ENCODE data around the gene DRC7. TPM values are rescaled to one million over a fixed set of nuclear protein-coding genes. Genes with fewer than 3 reads are reported as not detected.

The DRC7 gene
- polyA plus RNA-seq, 1 donor (not counting 4 experiments of a cell fraction or from before 2014, with no cell fraction given) = not detected

DNA sequence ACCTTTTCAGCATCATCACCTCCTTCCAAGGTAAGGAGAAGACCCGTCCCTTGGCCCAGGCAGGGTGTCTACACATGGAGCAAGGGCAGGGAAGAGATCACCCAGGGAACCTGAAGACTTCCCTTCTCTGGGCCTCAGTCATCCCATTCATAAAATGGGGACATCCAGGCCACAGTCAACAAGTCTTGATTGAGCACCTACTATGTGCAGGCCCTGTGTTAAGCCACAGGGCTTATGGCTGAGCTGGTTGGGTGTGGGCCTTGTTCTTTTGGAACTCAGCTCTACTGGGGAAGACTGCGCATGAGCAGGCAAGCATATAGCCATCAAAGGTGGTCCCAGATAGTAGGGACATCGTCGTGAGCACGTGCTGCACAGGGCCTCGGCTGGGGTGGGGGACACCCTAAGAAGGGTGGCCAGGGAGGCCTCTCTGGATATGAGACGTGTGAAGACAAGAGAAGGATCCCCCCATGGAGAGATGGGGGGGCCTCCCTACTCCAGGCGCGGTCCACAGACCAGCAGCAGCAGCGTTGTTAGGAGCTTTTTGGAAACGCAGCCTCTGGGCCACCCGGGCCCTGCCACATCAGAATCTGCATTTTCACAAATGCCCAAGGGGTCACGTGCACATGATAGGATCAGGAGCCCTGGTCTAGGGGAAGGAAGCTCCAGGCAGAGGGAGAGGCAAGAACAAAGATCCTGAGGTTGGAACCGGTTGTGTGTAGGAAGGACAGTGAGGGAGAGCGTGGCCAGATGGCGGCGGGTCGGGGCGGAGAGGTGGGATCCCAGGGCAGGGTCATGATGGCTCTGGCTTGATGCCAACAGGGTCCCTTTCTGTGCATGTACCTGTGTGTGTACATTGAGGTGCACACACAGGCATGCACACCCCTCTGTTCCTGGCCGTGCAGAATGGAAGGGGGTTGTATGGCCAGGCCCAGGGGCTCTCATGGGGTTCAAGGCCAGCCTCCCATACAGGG is 32.4 kb upstream of the DRC7 start:
- Histone ChIP-seq H3K9me3 (ENCODE audit: control insufficient read depth, low read depth, low read length) (no peaks in the 10 kb centered on the region), H3K4me1 (ENCODE audit: control insufficient read depth, extremely low read depth, insufficient read depth, low read length) (no peaks in the 10 kb centered on the region), H4K20me1 (ENCODE audit: control insufficient read depth, extremely low read depth, insufficient read depth, low read length) (no peaks in the 10 kb centered on the region), H3K9me1 (ENCODE audit: control insufficient read depth, extremely low read depth, insufficient read depth, low read length) (no peaks in the 10 kb centered on the region), H3K27me3 (ENCODE audit: control insufficient read depth, extremely low read depth, insufficient read depth, low read length) (no peaks in the 10 kb centered on the region), H2AFZ (ENCODE audit: control insufficient read depth, low read length) (no peak overlapping the region), H3K4me3 (ENCODE audit: control insufficient read depth in 2 of 3, extremely low read depth in 1 of 3, insufficient read depth in 2 of 3, low read depth in 1 of 3, low read length in 3 of 3) (no peak overlapping the region), H3K27ac (ENCODE audit: control insufficient read depth, insufficient read depth, low read length) (no peak overlapping the region), H3K9ac (ENCODE audit: control insufficient read depth, extremely low read depth, insufficient read depth, low read length) (no peak overlapping the region), H3K36me3 (ENCODE audit: control insufficient read depth in 2 of 2, extremely low read depth in 1 of 2, insufficient read depth in 2 of 2, low read length in 2 of 2) (peaks cover 31 to 47% of the 10 kb centered on the region in 2 experiments), H3K79me2 (ENCODE audit: control insufficient read depth, insufficient read depth, low read length) (no peaks in the 10 kb centered on the region), H3K4me2 (ENCODE audit: control insufficient read depth, extremely low read depth, insufficient read depth, low read depth, low read length) (no peak overlapping the region)
- TF ChIP-seq, protein P1, sequence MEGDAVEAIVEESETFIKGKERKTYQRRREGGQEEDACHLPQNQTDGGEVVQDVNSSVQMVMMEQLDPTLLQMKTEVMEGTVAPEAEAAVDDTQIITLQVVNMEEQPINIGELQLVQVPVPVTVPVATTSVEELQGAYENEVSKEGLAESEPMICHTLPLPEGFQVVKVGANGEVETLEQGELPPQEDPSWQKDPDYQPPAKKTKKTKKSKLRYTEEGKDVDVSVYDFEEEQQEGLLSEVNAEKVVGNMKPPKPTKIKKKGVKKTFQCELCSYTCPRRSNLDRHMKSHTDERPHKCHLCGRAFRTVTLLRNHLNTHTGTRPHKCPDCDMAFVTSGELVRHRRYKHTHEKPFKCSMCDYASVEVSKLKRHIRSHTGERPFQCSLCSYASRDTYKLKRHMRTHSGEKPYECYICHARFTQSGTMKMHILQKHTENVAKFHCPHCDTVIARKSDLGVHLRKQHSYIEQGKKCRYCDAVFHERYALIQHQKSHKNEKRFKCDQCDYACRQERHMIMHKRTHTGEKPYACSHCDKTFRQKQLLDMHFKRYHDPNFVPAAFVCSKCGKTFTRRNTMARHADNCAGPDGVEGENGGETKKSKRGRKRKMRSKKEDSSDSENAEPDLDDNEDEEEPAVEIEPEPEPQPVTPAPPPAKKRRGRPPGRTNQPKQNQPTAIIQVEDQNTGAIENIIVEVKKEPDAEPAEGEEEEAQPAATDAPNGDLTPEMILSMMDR (optimal IDR thresholded peaks at IDR 0.05 in 1 of 3, IDR thresholded peaks at IDR 0.05 in 1 of 3, conservative IDR thresholded peaks at IDR 0.05 in 1 of 3; ENCODE audit: extremely low read depth in 1 of 3, insufficient read depth in 2 of 3, low read length in 3 of 3) = no peak
- no peak for TF ChIP-seq EZH2 (IDR thresholded peaks at IDR 0.05; ENCODE audit: low read length)
- no peak for DNase-seq (ENCODE audit: low read depth, low spot score)
- FAIRE-seq = no peak
- dilution Hi-C loops (cut with MboI; ENCODE audit: extremely low pct_ligation_motif_present, low sequenced_read_pairs) = no loop called here

GRCh38 chr16:57663436-57663835 is 31.2 kb upstream of the DRC7 start:
- FAIRE-seq (no peak), DNase-seq (ENCODE audit: low read depth, low spot score) (no peak)
- H3K9ac ChIP-seq (ENCODE audit: control insufficient read depth, extremely low read depth, insufficient read depth, low read length) = no peak overlapping the region
- H3K79me2 ChIP-seq (ENCODE audit: control insufficient read depth, insufficient read depth, low read length) = no peaks in the 10 kb centered on the region
- H2AFZ ChIP-seq (ENCODE audit: control insufficient read depth, low read length) = no peak overlapping the region
- no peaks in the 10 kb centered on the region for H3K9me1 ChIP-seq (ENCODE audit: control insufficient read depth, extremely low read depth, insufficient read depth, low read length)
- dilution Hi-C loops (cut with MboI; ENCODE audit: extremely low pct_ligation_motif_present, low sequenced_read_pairs) = no loop called here
- H3K36me3 ChIP-seq (ENCODE audit: control insufficient read depth in 2 of 2, extremely low read depth in 1 of 2, insufficient read depth in 2 of 2, low read length in 2 of 2) = peaks cover 30 to 41% of the 10 kb centered on the region in 2 experiments
- no peaks in the 10 kb centered on the region for H3K27me3 ChIP-seq (ENCODE audit: control insufficient read depth, extremely low read depth, insufficient read depth, low read length)
- no peaks in the 10 kb centered on the region for H3K9me3 ChIP-seq (ENCODE audit: control insufficient read depth, low read depth, low read length)
- H3K4me2 ChIP-seq (ENCODE audit: control insufficient read depth, extremely low read depth, insufficient read depth, low read depth, low read length) = no peak overlapping the region
- H4K20me1 ChIP-seq (ENCODE audit: control insufficient read depth, extremely low read depth, insufficient read depth, low read length) = no peaks in the 10 kb centered on the region
- TF ChIP-seq, protein P1 (optimal IDR thresholded peaks at IDR 0.05 in 1 of 3, IDR thresholded peaks at IDR 0.05 in 1 of 3, conservative IDR thresholded peaks at IDR 0.05 in 1 of 3; ENCODE audit: extremely low read depth in 1 of 3, insufficient read depth in 2 of 3, low read length in 3 of 3) = no peak
- TF ChIP-seq EZH2 (IDR thresholded peaks at IDR 0.05; ENCODE audit: low read length) = no peak
- no peaks in the 10 kb centered on the region for H3K4me1 ChIP-seq (ENCODE audit: control insufficient read depth, extremely low read depth, insufficient read depth, low read length)
- H3K27ac ChIP-seq (ENCODE audit: control insufficient read depth, insufficient read depth, low read length) = no peak overlapping the region
- H3K4me3 ChIP-seq (ENCODE audit: control insufficient read depth in 2 of 3, extremely low read depth in 1 of 3, insufficient read depth in 2 of 3, low read depth in 1 of 3, low read length in 3 of 3) = no peak overlapping the region

Data from keratinocyte (primary cell).